SK-N-SH treated with all-trans-retinoic acid at 6 μM for 48 hours (cell line): ENCODE results near the gene CANT1.

Experiments
- ATAC-seq: fragments of 200-7000 bp; cut with Tn5 transposase; 3 replicates; pipeline ENCODE4 v1.9.1; 2020; ENCODE audit warnings: mild to moderate bottlenecking, moderate library complexity
- BACH2 ChIP-seq: fragments of 250-450 bp; sonication (Bioruptor Pico); IDR thresholded peaks from 2 replicates; pipeline ENCODE4 v1.9.0; 2021; ENCODE audit warnings: mild to moderate bottlenecking, borderline replicate concordance
- CREB5 ChIP-seq: fragments of 250-450 bp; sonication (Bioruptor Pico); IDR thresholded peaks from 2 replicates; pipeline ENCODE4 v1.5.1; 2020; ENCODE audit warnings: low read depth, mild to moderate bottlenecking, moderate library complexity
- CSDC2 ChIP-seq: fragments of 250-450 bp; sonication (Bioruptor Pico); IDR thresholded peaks from 2 replicates; pipeline ENCODE4 v1.5.0; 2020; ENCODE audit warnings: mild to moderate bottlenecking, moderate library complexity
- CSRNP3 ChIP-seq: fragments of 250-450 bp; sonication (Bioruptor Pico); IDR thresholded peaks from 2 replicates; pipeline ENCODE4 v1.5.1; 2021; ENCODE audit warnings: mild to moderate bottlenecking, moderate library complexity
- ISL1 ChIP-seq: fragments of 250-450 bp; sonication (Bioruptor Pico); IDR thresholded peaks from 2 replicates; pipeline ENCODE4 v2.1.2; 2022; ENCODE audit warnings: mild to moderate bottlenecking, moderate library complexity
- OSR1 ChIP-seq: fragments of 250-450 bp; sonication (Bioruptor Pico); IDR thresholded peaks from 2 replicates; pipeline ENCODE4 v1.8.0; 2022; ENCODE audit warnings: moderate library complexity, mild to moderate bottlenecking, inconsistent platforms
- PATZ1 ChIP-seq: fragments of 250-450 bp; sonication (Bioruptor Pico); IDR thresholded peaks from 2 replicates; pipeline ENCODE4 v1.8.0; 2020; ENCODE audit warnings: mild to moderate bottlenecking, moderate library complexity, borderline replicate concordance
- POU6F1 ChIP-seq: fragments of 250-450 bp; sonication (Bioruptor Pico); IDR thresholded peaks from 2 replicates; pipeline ENCODE4 v1.8.0; 2021; ENCODE audit warnings: low read depth, mild to moderate bottlenecking, moderate library complexity, borderline replicate concordance
- PPARA ChIP-seq: fragments of 250-450 bp; sonication (Bioruptor Pico); IDR thresholded peaks from 2 replicates; pipeline ENCODE4 v1.5.0; 2020; ENCODE audit warnings: mild to moderate bottlenecking, borderline replicate concordance
- RARB ChIP-seq: fragments of 250-450 bp; sonication (Bioruptor Pico); IDR thresholded peaks from 2 replicates; pipeline ENCODE4 v1.8.0; 2021; ENCODE audit warnings: mild to moderate bottlenecking, moderate library complexity
- SNAI2 ChIP-seq: fragments of 250-450 bp; sonication (Bioruptor Pico); IDR thresholded peaks from 2 replicates; pipeline ENCODE4 v1.5.0; 2020; ENCODE audit warnings: mild to moderate bottlenecking, moderate library complexity
- TCF4 ChIP-seq: fragments of 250-450 bp; sonication (Bioruptor Pico); IDR thresholded peaks from 2 replicates; pipeline ENCODE4 v1.8.0; 2021; ENCODE audit warnings: mild to moderate bottlenecking, moderate library complexity, borderline replicate concordance
- TOX ChIP-seq: fragments of 250-450 bp; sonication (Bioruptor Pico); IDR thresholded peaks from 2 replicates; pipeline ENCODE4 v1.8.0; 2021; ENCODE audit warnings: mild to moderate bottlenecking, moderate library complexity, borderline replicate concordance
- TSHZ2 ChIP-seq: fragments of 250-450 bp; sonication (Bioruptor Pico); IDR thresholded peaks from 2 replicates; pipeline ENCODE4 v1.5.0; 2020; ENCODE audit warnings: mild to moderate bottlenecking, moderate library complexity
- ZC3H10 ChIP-seq: fragments of 250-450 bp; sonication (Bioruptor Pico); IDR thresholded peaks from 2 replicates; pipeline ENCODE4 v1.5.1; 2021; ENCODE audit warnings: mild to moderate bottlenecking, moderate library complexity
- ZFP30 ChIP-seq: fragments of 450-650 bp; formaldehyde crosslinking; IDR thresholded peaks from 2 replicates; pipeline ENCODE4 v1.5.0; 2022; ENCODE audit warnings: mild to moderate bottlenecking, moderate library complexity

Gene CANT1

GRCh38 chr17:79000396-79001189 is 9.0 kb downstream of the CANT1 start:
- TF ChIP-seq PPARA (CRISPR knock-in tag), result no peak
- no peak for TF ChIP-seq TCF4 (CRISPR knock-in tag)
- TF ChIP-seq CREB5 (CRISPR knock-in tag), result no peak
- no peak for TF ChIP-seq PATZ1 (CRISPR knock-in tag)
- TF ChIP-seq ZC3H10 (CRISPR knock-in tag), result no peak
- no peak for TF ChIP-seq TOX (CRISPR knock-in tag)
- no peak for TF ChIP-seq BACH2 (CRISPR knock-in tag)
- no peak for TF ChIP-seq ZFP30 (CRISPR knock-in tag)
- TF ChIP-seq CSRNP3, result no peak
- no peak for TF ChIP-seq SNAI2 (CRISPR knock-in tag)
- TF ChIP-seq POU6F1 (CRISPR knock-in tag), result no peak
- TF ChIP-seq, all 23 proteins: peak for 0
- ATAC-seq, result no peak

- ATAC-seq, result no peak
- TF ChIP-seq CSRNP3 (no peak), TSHZ2 (CRISPR knock-in tag) (no peak), POU6F1 (CRISPR knock-in tag) (no peak), BACH2 (CRISPR knock-in tag) (no peak), ZC3H10 (CRISPR knock-in tag) (no peak), TCF4 (CRISPR knock-in tag) (no peak), CREB5 (CRISPR knock-in tag) (no peak), SNAI2 (CRISPR knock-in tag) (no peak), ISL1 (no peak), RARB (CRISPR knock-in tag) (no peak), CSDC2 (no peak), OSR1 (no peak), PATZ1 (CRISPR knock-in tag) (no peak)
These were observed 9.6 kb downstream of the CANT1 start for GRCh38 chr17:78999947-79000395.
